ENCODE results near the gene NPW. TPM values are rescaled to one million over a fixed set of nuclear protein-coding genes. Genes with fewer than 3 reads are reported as not detected.

NPW gene
- polyA plus RNA-seq, 1 donor = 4.4 TPM

GRCh38 chr16:2045965-2046892 lies 26.6 kb downstream of the NPW start:
- no peak overlapping the region for H3K27ac ChIP-seq (ENCODE audit: low read length)
- peaks cover 26% of the 10 kb centered on the region for H3K36me3 ChIP-seq (ENCODE audit: control insufficient read depth, insufficient read depth, low read length)
- peaks cover 15% of the 10 kb centered on the region for H3K4me1 ChIP-seq (ENCODE audit: control insufficient read depth, insufficient read depth, low read length)
- no peaks in the 10 kb centered on the region for H3K9me3 ChIP-seq (ENCODE audit: control insufficient read depth, low read depth, low read length)
- H3K4me3 ChIP-seq (ENCODE audit: low read length) = no peak overlapping the region
- H3K27me3 ChIP-seq (ENCODE audit: control insufficient read depth, insufficient read depth, low read length) = no peaks in the 10 kb centered on the region
- DNase-seq = no peak
- WGBS (ENCODE audit: insufficient coverage, low lambda C conversion rate) = no CpG with 5 or more reads among the region's 21 CpGs

- Histone ChIP-seq H3K27ac (ENCODE audit: low read length) (peak overlapping the region; percentile 51), H3K4me3 (ENCODE audit: low read length) (peak overlapping the region; percentile 75), H3K9me3 (ENCODE audit: control insufficient read depth, low read depth, low read length) (no peaks in the 10 kb centered on the region), H3K27me3 (ENCODE audit: control insufficient read depth, insufficient read depth, low read length) (no peaks in the 10 kb centered on the region), H3K36me3 (ENCODE audit: control insufficient read depth, insufficient read depth, low read length) (peaks cover 31% of the 10 kb centered on the region), H3K4me1 (ENCODE audit: control insufficient read depth, insufficient read depth, low read length) (peaks cover 13% of the 10 kb centered on the region)
- WGBS (ENCODE audit: insufficient coverage, low lambda C conversion rate) = no CpG with 5 or more reads among the region's 8 CpGs
- DNase-seq = no peak
Observed at GRCh38 chr16:2046893-2047329, 27.3 kb downstream of the NPW start.

GRCh38 chr16:2047330-2048115 lies 27.9 kb downstream of the NPW start, which contains the start of the genes NTHL1 and TSC2:
TSS of gene NTHL1 (minus strand) at chr16:2047834. CDS start at chr16:2047823, 11 bp downstream.
TSS of gene TSC2 (plus strand) at chr16:2047985. CDS start at chr16:2048616, 631 bp downstream.
- H3K4me1 ChIP-seq (ENCODE audit: control insufficient read depth, insufficient read depth, low read length) = peaks cover 8% of the 10 kb centered on the region
- peak; percentile 96 to 97 for DNase-seq
- no peaks in the 10 kb centered on the region for H3K27me3 ChIP-seq (ENCODE audit: control insufficient read depth, insufficient read depth, low read length)

GRCh38 chr16:2048116-2048543 lies 28.5 kb downstream of the NPW start:
- no CpG with 5 or more reads among the region's 30 CpGs for WGBS (ENCODE audit: insufficient coverage, low lambda C conversion rate)
- Histone ChIP-seq H3K4me1 (ENCODE audit: control insufficient read depth, insufficient read depth, low read length) (peaks cover 8% of the 10 kb centered on the region), H3K9me3 (ENCODE audit: control insufficient read depth, low read depth, low read length) (no peaks in the 10 kb centered on the region), H3K27ac (ENCODE audit: low read length) (no peak overlapping the region), H3K36me3 (ENCODE audit: control insufficient read depth, insufficient read depth, low read length) (peaks cover 39% of the 10 kb centered on the region), H3K4me3 (ENCODE audit: low read length) (peak overlapping the region; percentile 85), H3K27me3 (ENCODE audit: control insufficient read depth, insufficient read depth, low read length) (no peaks in the 10 kb centered on the region)
- DNase-seq = no peak

More at GRCh38 chr16:2047330-2048115, 27.9 kb downstream of the NPW start, which contains the start of the genes NTHL1 and TSC2:
- Histone ChIP-seq H3K27ac (ENCODE audit: low read length) (peak within 1 kb of the TSS; percentile 51), H3K4me3 (ENCODE audit: low read length) (peak within 1 kb of the TSS; percentile 85), H3K36me3 (ENCODE audit: control insufficient read depth, insufficient read depth, low read length) (peaks cover 34% of the 10 kb centered on the region), H3K9me3 (ENCODE audit: control insufficient read depth, low read depth, low read length) (no peaks in the 10 kb centered on the region)
- no CpG with 5 or more reads among the region's 81 CpGs for WGBS (ENCODE audit: insufficient coverage, low lambda C conversion rate)

GRCh38 chr16:2053211-2053610 lies 33.6 kb downstream of the NPW start:
- Histone ChIP-seq H3K9me3 (ENCODE audit: control insufficient read depth, low read depth, low read length) (no peaks in the 10 kb centered on the region), H3K4me1 (ENCODE audit: control insufficient read depth, insufficient read depth, low read length) (peaks cover 3% of the 10 kb centered on the region), H3K4me3 (ENCODE audit: low read length) (no peak overlapping the region), H3K36me3 (ENCODE audit: control insufficient read depth, insufficient read depth, low read length) (peaks cover 68% of the 10 kb centered on the region), H3K27me3 (ENCODE audit: control insufficient read depth, insufficient read depth, low read length) (no peaks in the 10 kb centered on the region), H3K27ac (ENCODE audit: low read length) (no peak overlapping the region)
- no CpG with 5 or more reads among the region's 21 CpGs for WGBS (ENCODE audit: insufficient coverage, low lambda C conversion rate)
- DNase-seq = no peak

GRCh38 chr16:2053897-2054296 lies 34.3 kb downstream of the NPW start:
- WGBS (ENCODE audit: insufficient coverage, low lambda C conversion rate) = no CpG with 5 or more reads among the region's 17 CpGs
- DNase-seq = no peak
- H3K4me1 ChIP-seq (ENCODE audit: control insufficient read depth, insufficient read depth, low read length) = no peaks in the 10 kb centered on the region
- H3K4me3 ChIP-seq (ENCODE audit: low read length) = no peak overlapping the region
- no peaks in the 10 kb centered on the region for H3K27me3 ChIP-seq (ENCODE audit: control insufficient read depth, insufficient read depth, low read length)
- peaks cover 75% of the 10 kb centered on the region for H3K36me3 ChIP-seq (ENCODE audit: control insufficient read depth, insufficient read depth, low read length)
- no peaks in the 10 kb centered on the region for H3K9me3 ChIP-seq (ENCODE audit: control insufficient read depth, low read depth, low read length)
- H3K27ac ChIP-seq (ENCODE audit: low read length) = no peak overlapping the region

- no CpG with 5 or more reads among the region's 29 CpGs for WGBS (ENCODE audit: insufficient coverage, low lambda C conversion rate)
- Histone ChIP-seq H3K4me1 (ENCODE audit: control insufficient read depth, insufficient read depth, low read length) (no peaks in the 10 kb centered on the region), H3K4me3 (ENCODE audit: low read length) (no peak overlapping the region), H3K27me3 (ENCODE audit: control insufficient read depth, insufficient read depth, low read length) (no peaks in the 10 kb centered on the region), H3K9me3 (ENCODE audit: control insufficient read depth, low read depth, low read length) (no peaks in the 10 kb centered on the region), H3K36me3 (ENCODE audit: control insufficient read depth, insufficient read depth, low read length) (peaks cover 75% of the 10 kb centered on the region), H3K27ac (ENCODE audit: low read length) (no peak overlapping the region)
- no peak for DNase-seq
Observed at GRCh38 chr16:2054543-2055245, 35.1 kb downstream of the NPW start.

GRCh38 chr16:2056077-2056476 lies 36.5 kb downstream of the NPW start:
- no peak for DNase-seq
- H3K36me3 ChIP-seq (ENCODE audit: control insufficient read depth, insufficient read depth, low read length) = peaks cover 79% of the 10 kb centered on the region
- no CpG with 5 or more reads among the region's 15 CpGs for WGBS (ENCODE audit: insufficient coverage, low lambda C conversion rate)

GRCh38 chr16:2056681-2057407 lies 37.3 kb downstream of the NPW start:
- H3K27me3 ChIP-seq (ENCODE audit: control insufficient read depth, insufficient read depth, low read length) = no peaks in the 10 kb centered on the region
- H3K4me1 ChIP-seq (ENCODE audit: control insufficient read depth, insufficient read depth, low read length) = no peaks in the 10 kb centered on the region
- no peak for DNase-seq
- no peak overlapping the region for H3K27ac ChIP-seq (ENCODE audit: low read length)
- no CpG with 5 or more reads among the region's 19 CpGs for WGBS (ENCODE audit: insufficient coverage, low lambda C conversion rate)
- peaks cover 80% of the 10 kb centered on the region for H3K36me3 ChIP-seq (ENCODE audit: control insufficient read depth, insufficient read depth, low read length)
- no peaks in the 10 kb centered on the region for H3K9me3 ChIP-seq (ENCODE audit: control insufficient read depth, low read depth, low read length)
- no peak overlapping the region for H3K4me3 ChIP-seq (ENCODE audit: low read length)

More at GRCh38 chr16:2056077-2056476, 36.5 kb downstream of the NPW start:
- H3K4me3 ChIP-seq (ENCODE audit: low read length) = no peak overlapping the region
- no peaks in the 10 kb centered on the region for H3K27me3 ChIP-seq (ENCODE audit: control insufficient read depth, insufficient read depth, low read length)
- no peak overlapping the region for H3K27ac ChIP-seq (ENCODE audit: low read length)
- H3K4me1 ChIP-seq (ENCODE audit: control insufficient read depth, insufficient read depth, low read length) = no peaks in the 10 kb centered on the region
- no peaks in the 10 kb centered on the region for H3K9me3 ChIP-seq (ENCODE audit: control insufficient read depth, low read depth, low read length)

Data from large intestine (tissue), 3 donors.